Uterine smooth muscle cell (primary cell): Measurements from ENCODE around the gene ADAD2. TPM values are rescaled to one million over a fixed set of nuclear protein-coding genes. Genes with fewer than 3 reads are reported as not detected.

Experiments
- total RNA-seq: library from RNA; depleted of rRNA; stranded (reverse); fragments of >200 nt; gene quantifications from 2 replicates; pipeline ENCODE4 v1.2.3, GENCODE V29; 2014

ADAD2 gene
- not detected in 2 replicates for total RNA-seq

GRCh38 chr16:84190731-84191388 lies at the start of gene ADAD2:
Gene ADAD2 (plus strand): TSS chr16:84191157. CDS start chr16:84191231, 74 bp downstream.

GRCh38 chr16:84144859-84145639 lies 45.9 kb upstream of the ADAD2 start, which contains the start of the genes DNAAF1 and HSDL1:
Gene DNAAF1 (plus strand): TSS chr16:84145308. CDS start chr16:84145441, 133 bp downstream.
Gene HSDL1 (minus strand): TSS chr16:84145177. CDS start chr16:84131321, 13,856 bp downstream.

GRCh38 chr16:84186685-84187437 lies 4.1 kb upstream of the ADAD2 start, which contains the start of gene TAF1C:
Gene TAF1C (minus strand): TSS chr16:84187057. CDS start chr16:84184988, 2,069 bp downstream.

GRCh38 chr16:84239909-84240308 lies 49.0 kb downstream of the ADAD2 start, which contains the start of gene KCNG4:
Gene KCNG4 (minus strand): TSS chr16:84240012. CDS start chr16:84237485, 2,527 bp downstream.

Other genes starting within 250 kb of the ADAD2 start
- 3.5 and 4.0 TPM in 2 replicates for gene OSGIN1, start 237.9 kb upstream of the ADAD2 start, total RNA-seq
- gene NECAB2, start 222.9 kb upstream of the ADAD2 start, total RNA-seq: 0.12 and 0.22 TPM in 2 replicates
- gene SLC38A8, start 148.4 kb upstream of the ADAD2 start, total RNA-seq: not detected in 2 replicates
- gene MBTPS1, start 74.2 kb upstream of the ADAD2 start, total RNA-seq: 85.3 and 125 TPM in 2 replicates
- 26.8 and 29.6 TPM in 2 replicates for gene HSDL1, start 46.0 kb upstream of the ADAD2 start, total RNA-seq
- not detected in 2 replicates for gene DNAAF1, start 45.8 kb upstream of the ADAD2 start, total RNA-seq
- 14.1 and 20.7 TPM in 2 replicates for gene TAF1C, start 4.1 kb upstream of the ADAD2 start, total RNA-seq
- not detected in 2 replicates for gene KCNG4, start 48.9 kb downstream of the ADAD2 start, total RNA-seq
- gene WFDC1, start 103.7 kb downstream of the ADAD2 start, total RNA-seq: 0.50 and 0.66 TPM in 2 replicates
- gene ATP2C2, start 177.4 kb downstream of the ADAD2 start, total RNA-seq: 0.12 TPM in 1 of 2 replicates, not detected in the other